OCI-LY3 (cell line): ENCODE results near the gene RPS6KA1.
A peak's percentile ranks its signal among the peaks of the same experiment; 100 is the strongest.

Experiments used
- H2AFZ ChIP-seq: fragments of 200-600, 300-600 bp; shearing (Covaris generic); 2 replicates; pipeline ENCODE4 v1.6.0; 2014; ENCODE audit warnings: antibody characterized with exemption, low read depth, low read length
- H3K27ac ChIP-seq: fragments of 200-600, 300-600 bp; sonication (generic); 2 replicates; pipeline ENCODE4 v1.5.1; 2014; ENCODE audit warnings: mild to moderate bottlenecking, low read length, moderate library complexity, mixed read lengths
- H3K27me3 ChIP-seq: fragments of 200-600, 300-600 bp; sonication (generic); 2 replicates; pipeline ENCODE4 v1.6.1; 2014; ENCODE audit warnings: low read depth, low read length, mixed read lengths
- H3K36me3 ChIP-seq: fragments of 200-600, 300-600 bp; sonication (generic); replicated peaks from 2 replicates; pipeline ENCODE3; 2014; ENCODE audit warnings: low read depth, low read length, mixed read lengths
- H3K4me1 ChIP-seq: fragments of 300-600, 200-600 bp; sonication (generic); 2 replicates; pipeline ENCODE4 v1.6.1; 2014; ENCODE audit warnings: low read length, mixed read lengths
- H3K4me2 ChIP-seq: fragments of 200-600, 300-600 bp; sonication (generic); 2 replicates; pipeline ENCODE4 v1.6.1; 2014; ENCODE audit warnings: low read length, mixed read lengths
- H3K4me3 ChIP-seq: fragments of 300-600, 200-600 bp; sonication (generic); 2 replicates; pipeline ENCODE4 v1.5.1; 2014; ENCODE audit warnings: antibody characterized with exemption, mild to moderate bottlenecking, low read length, moderate library complexity
- H3K79me2 ChIP-seq: fragments of 300-600, 200-600 bp; shearing (Covaris generic); 2 replicates; pipeline ENCODE4 v1.6.1; 2014; ENCODE audit warnings: mild to moderate bottlenecking, low read length, mixed read lengths
- H3K9ac ChIP-seq: fragments of 300-600, 200-600 bp; shearing (Covaris generic); 2 replicates; pipeline ENCODE4 v1.6.0; 2014; ENCODE audit warnings: mild to moderate bottlenecking, low read length, moderate library complexity
- H3K9me3 ChIP-seq: fragments of 200-600, 300-600 bp; shearing (Covaris generic); 2 replicates; pipeline ENCODE4 v1.6.1; 2014; ENCODE audit warnings: low read length, mixed read lengths; ENCODE audit not compliant: insufficient read depth
- H4K20me1 ChIP-seq: fragments of 200-600, 300-600 bp; sonication (generic); 2 replicates; pipeline ENCODE4 v1.6.1; 2016; ENCODE audit warnings: low read length, mixed read lengths; ENCODE audit not compliant: insufficient read depth
- EZH2phosphoT487 ChIP-seq: fragments of 200-600 bp; shearing (Covaris generic); IDR thresholded peaks from 2 replicates; pipeline ENCODE4 v1.6.1; 2018; ENCODE audit warnings: antibody characterized with exemption, mixed run types, low read depth
- TF ChIP-seq, protein P1 (sequence below): fragments of 200-600, 300-600 bp; sonication (generic); IDR thresholded peaks from 2 replicates; pipeline ENCODE4 v1.5.1; 2014; ENCODE audit warnings: antibody characterized with exemption, low read length, low read depth

Gene RPS6KA1

GRCh38 chr1:26536081-26536480 lies 6.5 kb downstream of the RPS6KA1 start:
- H3K4me2 ChIP-seq: no peak overlapping the region
- H3K4me1 ChIP-seq: peaks cover 38% of the 10 kb centered on the region
- no peak overlapping the region for H3K9ac ChIP-seq
- no peaks in the 10 kb centered on the region for H3K79me2 ChIP-seq
- no peak overlapping the region for H3K27ac ChIP-seq
- H4K20me1 ChIP-seq: no peaks in the 10 kb centered on the region
- H2AFZ ChIP-seq: no peak overlapping the region
- H3K4me3 ChIP-seq: no peak overlapping the region
- H3K9me3 ChIP-seq: no peaks in the 10 kb centered on the region
- no peaks in the 10 kb centered on the region for H3K36me3 ChIP-seq
- TF ChIP-seq EZH2phosphoT487: no peak
- TF ChIP-seq, protein P1, sequence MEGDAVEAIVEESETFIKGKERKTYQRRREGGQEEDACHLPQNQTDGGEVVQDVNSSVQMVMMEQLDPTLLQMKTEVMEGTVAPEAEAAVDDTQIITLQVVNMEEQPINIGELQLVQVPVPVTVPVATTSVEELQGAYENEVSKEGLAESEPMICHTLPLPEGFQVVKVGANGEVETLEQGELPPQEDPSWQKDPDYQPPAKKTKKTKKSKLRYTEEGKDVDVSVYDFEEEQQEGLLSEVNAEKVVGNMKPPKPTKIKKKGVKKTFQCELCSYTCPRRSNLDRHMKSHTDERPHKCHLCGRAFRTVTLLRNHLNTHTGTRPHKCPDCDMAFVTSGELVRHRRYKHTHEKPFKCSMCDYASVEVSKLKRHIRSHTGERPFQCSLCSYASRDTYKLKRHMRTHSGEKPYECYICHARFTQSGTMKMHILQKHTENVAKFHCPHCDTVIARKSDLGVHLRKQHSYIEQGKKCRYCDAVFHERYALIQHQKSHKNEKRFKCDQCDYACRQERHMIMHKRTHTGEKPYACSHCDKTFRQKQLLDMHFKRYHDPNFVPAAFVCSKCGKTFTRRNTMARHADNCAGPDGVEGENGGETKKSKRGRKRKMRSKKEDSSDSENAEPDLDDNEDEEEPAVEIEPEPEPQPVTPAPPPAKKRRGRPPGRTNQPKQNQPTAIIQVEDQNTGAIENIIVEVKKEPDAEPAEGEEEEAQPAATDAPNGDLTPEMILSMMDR: no peak
- no peaks in the 10 kb centered on the region for H3K27me3 ChIP-seq

- Histone ChIP-seq H3K27ac (no peak overlapping the region), H3K79me2 (no peaks in the 10 kb centered on the region), H3K4me2 (no peak overlapping the region), H3K27me3 (no peaks in the 10 kb centered on the region), H3K9me3 (no peaks in the 10 kb centered on the region), H3K4me3 (no peak overlapping the region), H3K4me1 (peaks cover 41% of the 10 kb centered on the region), H2AFZ (no peak overlapping the region), H3K9ac (no peak overlapping the region), H3K36me3 (no peaks in the 10 kb centered on the region), H4K20me1 (no peaks in the 10 kb centered on the region)
- no peak for TF ChIP-seq EZH2phosphoT487
- TF ChIP-seq, protein P1: no peak
Observed at GRCh38 chr1:26536521-26536920, 7.0 kb downstream of the RPS6KA1 start.

DNA sequence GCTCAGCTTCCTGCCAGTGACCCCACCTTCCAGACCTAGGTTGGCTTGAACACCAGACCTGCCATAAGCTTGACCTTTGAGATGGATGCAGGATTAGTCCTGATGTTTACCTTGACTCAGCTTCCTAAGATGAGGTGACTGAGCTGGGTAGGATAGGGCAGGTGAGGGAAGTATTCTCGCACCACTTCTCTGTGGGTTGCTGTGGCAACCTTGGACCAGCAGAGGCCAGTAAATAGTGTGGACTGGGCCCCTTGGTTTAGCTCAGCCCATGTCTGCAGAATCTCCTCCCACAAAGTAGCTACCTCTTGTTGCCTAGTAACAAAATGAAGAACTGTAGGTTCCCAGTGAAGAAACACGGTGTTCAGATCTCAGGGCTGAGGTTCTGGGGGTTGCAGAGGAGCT lies 8.4 kb downstream of the RPS6KA1 start:
- TF ChIP-seq, protein P1: peak; percentile 36; the same call in 1 of the 2 replicates
- TF ChIP-seq EZH2phosphoT487: no peak
- Histone ChIP-seq H3K27ac (no peak overlapping the region), H3K9me3 (no peaks in the 10 kb centered on the region), H2AFZ (no peak overlapping the region), H3K79me2 (no peaks in the 10 kb centered on the region), H3K9ac (no peak overlapping the region), H4K20me1 (no peaks in the 10 kb centered on the region), H3K4me1 (peaks cover 54% of the 10 kb centered on the region), H3K4me3 (no peak overlapping the region), H3K36me3 (no peaks in the 10 kb centered on the region), H3K4me2 (peak overlapping the region; percentile 39), H3K27me3 (no peaks in the 10 kb centered on the region)

DNA sequence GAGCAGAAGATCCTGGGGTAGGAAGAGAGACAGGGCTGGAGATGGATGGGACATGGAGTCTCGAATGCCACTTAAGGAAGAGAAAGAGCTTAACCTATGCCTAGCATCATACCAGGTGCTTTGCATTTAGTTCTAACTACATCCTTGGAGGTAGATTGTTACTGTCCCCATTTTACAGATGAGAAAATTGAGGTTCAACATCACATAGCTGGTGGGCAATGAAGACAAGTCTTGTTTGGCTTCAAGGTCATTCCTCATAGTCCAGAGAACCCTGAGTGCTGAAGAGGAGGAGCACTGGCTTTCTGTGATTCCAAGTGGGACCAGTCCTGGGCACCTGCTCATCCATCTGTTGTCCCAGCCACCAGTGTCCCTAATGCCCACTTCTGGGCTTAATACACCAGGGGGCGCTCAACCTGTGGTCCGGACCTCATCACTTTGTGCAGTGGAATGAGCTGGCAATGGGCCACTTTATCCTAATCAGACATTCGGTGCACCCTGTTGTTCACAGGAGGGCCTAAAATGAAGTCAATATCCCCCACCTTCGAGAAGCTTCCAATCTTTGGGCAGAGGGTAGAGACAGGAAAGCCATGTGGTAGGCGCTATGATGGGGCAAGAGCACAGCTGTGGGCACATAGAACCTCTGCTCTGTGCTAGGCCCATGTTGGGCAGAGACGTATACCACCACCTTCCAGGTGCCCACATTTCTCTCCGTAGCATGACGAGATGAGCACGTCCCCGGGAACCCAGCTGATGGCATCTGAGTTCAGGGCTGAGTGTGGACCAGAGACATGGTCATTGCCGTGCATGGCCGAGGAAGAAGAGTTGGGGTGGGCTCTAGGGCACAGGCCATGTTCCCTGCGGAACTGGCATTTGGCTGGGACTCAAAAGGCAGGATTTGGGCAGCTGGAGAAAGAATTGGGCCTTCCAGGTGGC lies 9.2 kb downstream of the RPS6KA1 start:
- Histone ChIP-seq H3K4me3 (no peak overlapping the region), H3K9me3 (no peaks in the 10 kb centered on the region), H3K79me2 (peaks cover 5% of the 10 kb centered on the region), H3K36me3 (no peaks in the 10 kb centered on the region), H3K27me3 (no peaks in the 10 kb centered on the region), H2AFZ (no peak overlapping the region), H3K9ac (no peak overlapping the region), H3K27ac (no peak overlapping the region), H3K4me1 (peaks cover 61% of the 10 kb centered on the region), H4K20me1 (no peaks in the 10 kb centered on the region), H3K4me2 (peak overlapping the region; percentile 39)
- TF ChIP-seq EZH2phosphoT487: no peak
- TF ChIP-seq, protein P1: peak; percentile 57
